ENCODE measurements around the gene RORB.

The RORB gene

GRCh38 chr9:74609671-74610405 is 112.7 kb downstream of the RORB start:
- no peak for DNase-seq

DNA sequence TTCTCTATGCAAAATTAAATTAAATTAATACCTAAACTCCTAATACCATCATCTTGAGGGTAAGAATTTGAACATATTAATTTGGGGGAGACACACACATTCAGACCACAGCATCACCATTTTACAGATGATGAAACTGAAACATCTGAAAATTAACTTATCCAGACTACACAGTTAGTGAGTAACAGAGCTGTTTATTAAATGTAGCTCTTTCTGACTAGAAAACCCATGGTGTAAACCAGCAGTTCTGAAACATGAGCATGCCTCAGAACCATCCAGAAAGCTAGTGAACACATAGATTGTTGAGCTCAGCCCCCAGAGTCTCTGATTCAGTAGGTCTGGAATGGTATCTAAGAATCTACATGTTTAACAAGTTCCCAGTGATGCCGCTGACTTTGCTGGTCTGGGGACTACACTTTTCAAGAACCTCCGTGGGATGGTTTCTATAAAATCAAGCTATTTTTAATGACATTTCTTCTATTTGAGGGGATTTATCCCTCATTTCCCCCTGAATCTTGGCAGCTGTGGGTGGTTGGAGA is 113.5 kb downstream of the RORB start:
- no peak for DNase-seq

DNA sequence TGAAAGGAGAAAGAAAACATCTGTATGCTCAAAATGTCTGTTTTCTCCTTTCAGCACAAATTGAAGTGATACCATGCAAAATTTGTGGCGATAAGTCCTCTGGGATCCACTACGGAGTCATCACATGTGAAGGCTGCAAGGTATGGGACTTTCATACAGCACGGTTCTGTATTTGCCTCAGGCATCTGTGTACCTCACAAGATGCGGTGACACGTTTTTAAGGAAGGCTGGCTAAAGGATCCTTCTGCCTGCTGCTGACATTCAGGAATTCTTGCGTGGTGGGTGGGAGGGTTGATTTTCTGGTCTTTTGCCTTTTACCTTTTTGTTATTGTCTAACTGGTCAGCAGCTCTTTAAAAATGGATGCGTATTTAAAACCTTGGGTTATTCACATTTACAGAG is 133.1 kb downstream of the RORB start:
- no peak for DNase-seq

- no peak for DNase-seq
Observed at GRCh38 chr9:74639112-74639511, 142.0 kb downstream of the RORB start.

- DNase-seq = no peak
Observed at GRCh38 chr9:74642376-74642775, 145.2 kb downstream of the RORB start.

GRCh38 chr9:74643303-74643923 is 146.3 kb downstream of the RORB start:
- DNase-seq = no peak

DNA sequence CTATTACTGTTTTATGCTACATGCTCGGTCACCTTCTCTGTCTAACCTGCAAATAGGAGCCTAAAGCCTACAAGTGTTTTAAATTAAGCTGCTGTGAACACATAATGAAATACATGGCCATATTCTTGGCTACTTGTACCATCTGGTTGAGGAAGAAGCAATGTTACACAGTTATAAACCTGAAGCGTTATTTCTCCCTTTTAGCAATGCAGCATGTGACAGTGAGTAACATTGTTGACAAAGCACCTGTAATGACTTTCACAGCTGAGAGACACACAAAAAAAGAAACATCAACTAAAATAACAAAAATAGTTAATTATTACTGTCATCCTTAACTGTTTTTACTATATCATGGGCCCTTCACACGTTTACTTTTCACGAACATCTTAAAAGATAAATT is 146.9 kb downstream of the RORB start:
- no peak for DNase-seq

- no peak for DNase-seq
Observed at GRCh38 chr9:74645007-74645639, 148.0 kb downstream of the RORB start.

- DNase-seq = no peak
Observed at GRCh38 chr9:74653410-74654080, 156.4 kb downstream of the RORB start.

- DNase-seq = no peak
Observed at GRCh38 chr9:74662674-74663073, 165.5 kb downstream of the RORB start.

GRCh38 chr9:74663439-74663838 is 166.3 kb downstream of the RORB start:
- DNase-seq = no peak

DNA sequence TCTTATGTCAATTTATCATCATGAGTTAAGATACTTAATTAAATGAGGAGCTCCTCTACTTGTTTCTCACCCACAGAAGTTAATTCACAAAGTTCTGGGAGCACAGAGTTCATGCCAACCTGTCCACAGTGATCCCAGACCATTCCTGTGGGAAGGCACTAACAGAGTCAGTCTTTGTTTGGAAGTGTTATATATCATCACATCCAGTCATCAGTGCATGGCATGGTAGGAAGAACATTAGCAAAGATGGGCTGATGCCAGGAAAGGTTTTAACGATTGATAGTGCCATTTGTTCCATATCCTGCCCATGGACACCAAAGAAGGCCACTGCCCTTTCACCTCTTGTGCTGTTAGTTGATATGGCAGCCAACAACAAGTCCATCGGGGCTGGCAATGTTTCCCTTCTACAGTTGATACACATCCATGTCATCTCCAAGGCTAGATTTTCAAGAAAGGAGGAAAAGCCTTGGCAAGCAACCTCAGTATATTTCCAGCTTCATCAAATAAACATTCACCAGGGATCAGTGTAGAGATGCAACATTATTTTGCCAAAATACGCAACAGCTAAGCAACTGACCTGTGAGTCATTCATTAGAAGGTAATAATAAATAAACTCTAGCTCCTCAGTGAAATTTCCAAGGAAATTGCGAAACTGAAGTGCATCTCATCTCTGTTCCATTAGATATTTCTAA is 169.6 kb downstream of the RORB start:
- no peak for DNase-seq

DNA sequence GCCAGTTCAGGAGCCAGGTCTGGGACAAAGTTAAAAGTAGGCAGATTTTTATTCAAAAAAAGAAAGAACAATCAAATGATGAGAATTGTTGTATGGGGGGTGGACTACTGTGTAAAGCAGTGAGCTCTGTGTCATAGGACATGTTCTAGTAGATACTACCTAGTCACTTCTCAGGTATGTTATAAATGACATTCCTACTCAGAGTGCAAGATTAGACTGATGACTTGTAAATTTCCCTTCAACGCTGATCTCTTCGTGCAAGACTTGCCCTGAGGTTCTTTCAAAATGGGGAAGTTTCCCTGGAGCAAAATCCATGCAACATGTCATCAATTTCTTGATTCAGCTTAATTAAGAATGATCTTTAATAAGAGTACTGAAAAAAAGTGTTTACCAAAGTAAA is 175.1 kb downstream of the RORB start:
- no peak for DNase-seq

GRCh38 chr9:74674077-74674476 is 176.9 kb downstream of the RORB start:
- DNase-seq = no peak

- DNase-seq = no peak
Observed at GRCh38 chr9:74681906-74682305, 184.8 kb downstream of the RORB start.

DNA sequence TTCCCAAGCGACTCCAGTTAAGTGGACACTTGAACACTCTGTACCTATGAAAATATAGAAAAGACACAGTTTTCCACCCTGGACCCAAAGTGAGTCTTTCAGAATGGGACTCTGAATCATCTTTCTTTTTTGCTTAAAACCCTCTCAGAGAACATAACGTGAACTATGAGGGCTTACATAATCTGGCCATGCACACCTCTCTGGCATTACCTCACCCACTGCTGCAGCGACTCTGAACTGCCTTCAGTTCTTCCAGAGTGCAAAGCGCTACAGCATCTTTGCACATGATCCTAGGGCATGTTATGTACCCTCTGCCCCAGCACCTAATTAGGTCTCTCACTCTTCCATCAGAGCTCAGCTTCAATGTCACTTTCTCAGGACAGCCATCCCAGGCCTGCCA is 186.2 kb downstream of the RORB start:
- no peak for DNase-seq

- DNase-seq = no peak
Observed at GRCh38 chr9:74691058-74691457, 193.9 kb downstream of the RORB start.

DNA sequence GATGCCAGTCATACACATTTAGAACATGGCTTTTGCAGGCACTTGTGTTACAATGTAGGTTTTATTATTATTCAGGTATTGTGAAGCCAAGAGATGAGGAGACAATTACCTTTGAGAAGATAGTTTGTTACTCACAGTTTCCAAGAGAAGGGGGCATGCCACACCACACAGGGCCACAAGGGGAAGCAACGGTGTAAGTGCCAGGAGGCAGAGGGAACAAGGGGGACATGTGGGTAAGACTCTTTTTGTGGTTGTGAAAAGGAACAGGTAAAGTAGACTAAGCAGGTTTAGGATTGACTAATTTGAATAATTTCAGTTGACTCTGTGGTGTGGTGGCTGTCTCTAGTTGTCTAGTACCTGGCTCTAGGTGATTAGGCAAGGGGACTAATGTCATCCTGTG is 199.4 kb downstream of the RORB start:
- DNase-seq = no peak

DNA sequence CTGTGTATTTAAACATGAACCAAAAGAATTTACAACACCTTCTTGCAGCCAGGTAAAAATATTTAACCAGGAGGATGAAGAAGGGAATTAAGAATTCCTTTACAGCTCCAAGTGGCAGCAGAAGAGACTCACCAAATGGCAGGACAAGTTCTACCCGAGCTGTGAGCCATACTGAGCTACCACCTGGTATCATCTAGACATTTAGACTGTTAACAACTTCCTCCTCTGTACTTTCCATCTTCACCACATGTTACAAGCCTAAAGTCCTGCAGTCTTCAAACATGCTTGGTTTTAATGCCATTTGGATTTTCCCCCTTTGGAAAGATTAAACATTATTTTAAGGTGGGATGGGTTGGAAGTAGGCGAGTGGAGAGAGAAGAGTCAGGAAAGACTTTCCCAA is 200.4 kb downstream of the RORB start:
- no peak for DNase-seq

DNA sequence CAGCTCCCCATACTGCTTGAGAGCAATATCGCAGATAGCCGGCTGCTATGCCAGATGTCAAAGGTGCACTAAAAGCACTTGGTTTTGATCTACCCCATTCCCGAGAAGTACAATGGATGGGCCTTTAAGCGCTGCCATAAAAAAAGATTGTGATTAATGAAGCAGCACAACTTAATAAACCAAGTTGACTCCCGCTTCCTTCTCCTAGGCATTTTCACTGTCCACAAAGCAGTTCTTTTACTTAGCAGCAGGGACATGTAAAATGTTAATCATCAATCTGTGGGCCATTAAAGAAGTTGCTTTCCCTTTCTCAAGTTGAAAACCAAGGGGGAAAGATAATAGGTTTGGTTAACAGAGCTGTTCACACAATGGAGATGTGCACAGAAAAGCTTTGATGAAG is 214.2 kb downstream of the RORB start:
- DNase-seq = no peak

DNA sequence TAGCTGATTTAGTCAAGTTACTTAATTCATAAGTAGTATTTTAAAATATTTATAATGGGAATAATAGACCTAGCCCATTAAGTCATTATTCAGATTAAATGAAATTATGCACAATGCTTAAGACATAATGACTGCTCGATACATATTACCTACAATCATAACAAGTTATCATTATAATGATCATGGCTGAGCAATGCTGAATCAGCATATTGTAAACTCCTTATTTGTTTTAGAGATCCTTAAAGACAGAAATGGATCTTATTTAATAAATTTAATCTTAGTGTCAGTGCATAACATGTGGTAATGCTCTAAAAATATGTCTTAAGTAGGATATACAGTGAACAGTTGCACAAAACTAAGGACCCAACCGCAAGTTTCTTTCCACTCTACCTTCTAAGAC is 221.6 kb downstream of the RORB start:
- DNase-seq = no peak

- no peak for DNase-seq
Observed at GRCh38 chr9:74719306-74719705, 222.2 kb downstream of the RORB start.
